Measurements from ENCODE around the gene CES1. TPM values are rescaled to one million over a fixed set of nuclear protein-coding genes. Genes with fewer than 3 reads are reported as not detected.
"Not testable (repeated sequence)": the region's sequence is repeated elsewhere in the genome, so short reads cannot be mapped to it uniquely, and the experiment has no call there.

Gene CES1
- total RNA-seq, 2 experiments from 2014 or later: not detected

GRCh38 chr16:55834049-55834448, 1.2 kb upstream of the CES1 start:
- Histone ChIP-seq H2AFZ (ENCODE audit: low read length) (no peak overlapping the region), H3K79me2 (ENCODE audit: insufficient read depth, low read depth, low read length) (no peaks in the 10 kb centered on the region), H3K9me2 (ENCODE audit: insufficient read depth, low read length) (no peaks in the 10 kb centered on the region), H3K36me3 (ENCODE audit: insufficient read depth, low read length) (no peaks in the 10 kb centered on the region), H3K4me1 (ENCODE audit: insufficient read depth, low read length, poor library complexity, severe bottlenecking) (no peaks in the 10 kb centered on the region), H3K27ac (ENCODE audit: low read depth, low read length, poor library complexity, severe bottlenecking) (no peak overlapping the region), H3K9me3 (ENCODE audit: low read length) (no peaks in the 10 kb centered on the region), H4K20me1 (ENCODE audit: insufficient read depth, low read length) (no peaks in the 10 kb centered on the region), H3K4me2 (ENCODE audit: low read length) (no peak overlapping the region), H3K4me3 (ENCODE audit: low read depth, low read length, poor library complexity, severe bottlenecking) (no peak overlapping the region)
- ChIA-PET POLR2A (interaction anchor here (0.5 kb wide), 1 partner anchor 392 kb away, joined by 3 read pairs; no protein-coding TSS in a partner anchor), CTCF (ENCODE audit: unreplicated experiment) (no interaction called here)
- BruUV-seq (replicated peaks): no TSS peak
- TF ChIP-seq CTCF (conservative IDR thresholded peaks at IDR 0.05; ENCODE audit: low read length) (no peak), EZH2phosphoT487 (IDR thresholded peaks at IDR 0.05; ENCODE audit: borderline replicate concordance, low read depth, low read length) (no peak)
- intact Hi-C loops (cut with micrococcal nuclease; ENCODE audit: unreplicated experiment): no loop called here
- no peak for DNase-seq (ENCODE audit: low spot score)

- TF ChIP-seq CTCF (conservative IDR thresholded peaks at IDR 0.05; ENCODE audit: low read length) (no peak), EZH2phosphoT487 (IDR thresholded peaks at IDR 0.05; ENCODE audit: borderline replicate concordance, low read depth, low read length) (no peak)
- no peak overlapping the region for H3K27ac ChIP-seq (ENCODE audit: low read depth, low read length, poor library complexity, severe bottlenecking)
- H3K4me1 ChIP-seq (ENCODE audit: insufficient read depth, low read length, poor library complexity, severe bottlenecking): no peaks in the 10 kb centered on the region
- no peaks in the 10 kb centered on the region for H3K36me3 ChIP-seq (ENCODE audit: insufficient read depth, low read length)
- no peak overlapping the region for H2AFZ ChIP-seq (ENCODE audit: low read length)
- ChIA-PET CTCF (ENCODE audit: unreplicated experiment) (no interaction called here), POLR2A (no interaction called here)
- no peak overlapping the region for H3K4me2 ChIP-seq (ENCODE audit: low read length)
- BruUV-seq (replicated peaks): no TSS peak
- H3K4me3 ChIP-seq (ENCODE audit: low read depth, low read length, poor library complexity, severe bottlenecking): no peak overlapping the region
- no peaks in the 10 kb centered on the region for H3K79me2 ChIP-seq (ENCODE audit: insufficient read depth, low read depth, low read length)
- intact Hi-C loops (cut with micrococcal nuclease; ENCODE audit: unreplicated experiment): no loop called here
- H4K20me1 ChIP-seq (ENCODE audit: insufficient read depth, low read length): no peaks in the 10 kb centered on the region
- H3K9me2 ChIP-seq (ENCODE audit: insufficient read depth, low read length): no peaks in the 10 kb centered on the region
- DNase-seq (ENCODE audit: low spot score): no peak
- H3K9me3 ChIP-seq (ENCODE audit: low read length): no peaks in the 10 kb centered on the region
Observed at GRCh38 chr16:55832425-55832772, 497 bp downstream of the CES1 start.

DNA sequence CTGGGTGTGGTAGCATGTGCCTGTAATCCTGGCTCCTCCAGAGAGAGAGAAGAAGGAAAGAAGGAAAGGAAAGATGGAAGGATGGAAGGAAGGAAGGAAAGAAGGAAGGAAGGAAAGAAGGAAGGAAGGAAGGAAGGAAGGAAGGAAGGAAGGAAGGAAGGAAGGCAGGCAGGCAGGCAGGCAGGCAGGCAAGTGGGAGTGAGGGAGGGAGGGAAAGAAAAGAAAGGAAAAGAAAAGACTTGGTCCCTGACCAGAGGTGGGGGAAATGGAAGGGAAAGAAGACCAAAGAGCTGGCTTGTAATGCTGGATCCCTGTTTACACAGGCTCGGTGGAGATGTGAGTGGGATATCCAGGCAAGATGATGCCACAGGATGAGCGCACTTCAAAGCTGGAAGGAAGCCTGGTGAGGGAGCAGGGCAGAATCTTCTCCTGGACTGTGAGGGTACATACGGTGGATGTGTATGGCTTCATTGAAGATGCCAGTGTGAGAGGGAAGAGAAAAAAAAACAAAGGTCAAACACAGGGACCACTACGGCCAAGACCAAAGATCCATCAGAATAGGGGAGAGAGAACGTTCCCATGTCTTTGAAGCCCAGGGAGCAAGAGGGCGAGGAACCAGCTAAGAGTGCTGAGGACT, 2.1 kb downstream of the CES1 start:
- Histone ChIP-seq H3K36me3 (ENCODE audit: insufficient read depth, low read length) (no peaks in the 10 kb centered on the region), H3K4me2 (ENCODE audit: low read length) (no peak overlapping the region), H3K9me3 (ENCODE audit: low read length) (no peaks in the 10 kb centered on the region), H3K4me3 (ENCODE audit: low read depth, low read length, poor library complexity, severe bottlenecking) (no peak overlapping the region), H3K79me2 (ENCODE audit: insufficient read depth, low read depth, low read length) (no peaks in the 10 kb centered on the region), H2AFZ (ENCODE audit: low read length) (no peak overlapping the region), H3K4me1 (ENCODE audit: insufficient read depth, low read length, poor library complexity, severe bottlenecking) (no peaks in the 10 kb centered on the region), H3K27ac (ENCODE audit: low read depth, low read length, poor library complexity, severe bottlenecking) (no peak overlapping the region), H3K9me2 (ENCODE audit: insufficient read depth, low read length) (no peaks in the 10 kb centered on the region), H4K20me1 (ENCODE audit: insufficient read depth, low read length) (no peaks in the 10 kb centered on the region)
- intact Hi-C loops (cut with micrococcal nuclease; ENCODE audit: unreplicated experiment): no loop called here
- BruUV-seq (replicated peaks): no TSS peak
- TF ChIP-seq EZH2phosphoT487 (IDR thresholded peaks at IDR 0.05; ENCODE audit: borderline replicate concordance, low read depth, low read length): no peak
- no peak for TF ChIP-seq CTCF (conservative IDR thresholded peaks at IDR 0.05; ENCODE audit: low read length)
- no peak for DNase-seq (ENCODE audit: low spot score)
- ChIA-PET CTCF (ENCODE audit: unreplicated experiment) (no interaction called here), POLR2A (no interaction called here)

- H3K27ac ChIP-seq (ENCODE audit: low read depth, low read length, poor library complexity, severe bottlenecking); H3K79me2 ChIP-seq (ENCODE audit: insufficient read depth, low read depth, low read length); H3K9me3 ChIP-seq (ENCODE audit: low read length); BruUV-seq (replicated peaks); H3K4me1 ChIP-seq (ENCODE audit: insufficient read depth, low read length, poor library complexity, severe bottlenecking); CTCF ChIA-PET (ENCODE audit: unreplicated experiment); POLR2A ChIA-PET; H3K4me2 ChIP-seq (ENCODE audit: low read length); H3K4me3 ChIP-seq (ENCODE audit: low read depth, low read length, poor library complexity, severe bottlenecking); H3K36me3 ChIP-seq (ENCODE audit: insufficient read depth, low read length); DNase-seq (ENCODE audit: low spot score); H2AFZ ChIP-seq (ENCODE audit: low read length); H3K9me2 ChIP-seq (ENCODE audit: insufficient read depth, low read length); H4K20me1 ChIP-seq (ENCODE audit: insufficient read depth, low read length): not testable (repeated sequence)
- intact Hi-C loops (cut with micrococcal nuclease; ENCODE audit: unreplicated experiment): loop anchor here (2.0 kb wide), 1 partner anchor 64 kb away; no protein-coding TSS in a partner anchor
Observed at GRCh38 chr16:55829232-55829631, 3.7 kb downstream of the CES1 start.

Data from OCI-LY7 (cell line).